ENCODE measurements around the gene TTC7B.

DNA sequence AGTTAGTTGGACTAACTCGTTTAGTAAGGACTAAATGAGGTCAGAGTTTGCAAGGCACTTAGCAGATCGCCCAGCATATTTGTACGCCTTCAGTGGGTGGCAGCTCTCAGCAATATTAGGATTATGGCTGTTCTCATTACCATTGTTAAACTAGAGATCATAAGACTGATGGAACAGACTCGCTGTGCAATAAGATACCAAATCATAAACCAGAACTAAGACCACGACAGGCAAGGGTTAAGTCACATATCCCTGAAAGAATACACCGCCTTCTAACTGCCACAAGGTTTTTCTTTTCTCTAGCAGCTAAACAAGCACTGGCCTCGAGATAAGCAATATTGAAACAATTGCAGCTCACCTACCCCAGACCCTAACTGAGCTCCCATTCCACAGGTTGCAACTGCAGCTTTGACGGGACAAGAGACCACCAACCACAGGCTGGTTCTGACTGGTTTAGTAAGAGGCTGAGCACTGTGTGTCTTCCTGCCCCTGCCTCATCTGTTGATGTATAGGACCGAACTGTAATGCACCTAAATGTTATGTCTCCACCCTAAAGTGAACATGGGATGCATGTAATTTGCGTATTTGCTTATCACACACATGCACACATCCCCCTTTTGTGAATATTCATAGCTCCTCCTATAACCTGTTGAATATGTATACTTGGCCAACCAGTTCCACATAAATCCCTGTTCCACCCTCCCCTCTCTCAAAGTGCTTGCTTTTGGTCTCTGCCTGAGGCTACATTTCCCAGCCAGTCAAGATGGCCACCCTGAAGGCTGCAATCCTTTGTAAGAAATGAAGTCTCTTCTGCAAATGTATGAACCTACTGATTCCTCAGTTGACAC, 266.2 kb downstream of the TTC7B start:
- TF ChIP-seq, protein P1, sequence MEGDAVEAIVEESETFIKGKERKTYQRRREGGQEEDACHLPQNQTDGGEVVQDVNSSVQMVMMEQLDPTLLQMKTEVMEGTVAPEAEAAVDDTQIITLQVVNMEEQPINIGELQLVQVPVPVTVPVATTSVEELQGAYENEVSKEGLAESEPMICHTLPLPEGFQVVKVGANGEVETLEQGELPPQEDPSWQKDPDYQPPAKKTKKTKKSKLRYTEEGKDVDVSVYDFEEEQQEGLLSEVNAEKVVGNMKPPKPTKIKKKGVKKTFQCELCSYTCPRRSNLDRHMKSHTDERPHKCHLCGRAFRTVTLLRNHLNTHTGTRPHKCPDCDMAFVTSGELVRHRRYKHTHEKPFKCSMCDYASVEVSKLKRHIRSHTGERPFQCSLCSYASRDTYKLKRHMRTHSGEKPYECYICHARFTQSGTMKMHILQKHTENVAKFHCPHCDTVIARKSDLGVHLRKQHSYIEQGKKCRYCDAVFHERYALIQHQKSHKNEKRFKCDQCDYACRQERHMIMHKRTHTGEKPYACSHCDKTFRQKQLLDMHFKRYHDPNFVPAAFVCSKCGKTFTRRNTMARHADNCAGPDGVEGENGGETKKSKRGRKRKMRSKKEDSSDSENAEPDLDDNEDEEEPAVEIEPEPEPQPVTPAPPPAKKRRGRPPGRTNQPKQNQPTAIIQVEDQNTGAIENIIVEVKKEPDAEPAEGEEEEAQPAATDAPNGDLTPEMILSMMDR (IDR thresholded peaks at IDR 0.05; ENCODE audit: borderline replicate concordance, extremely low read depth, low read length, poor library complexity, severe bottlenecking) = no peak
- no peak for TF ChIP-seq EZH2 (IDR thresholded peaks at IDR 0.05; ENCODE audit: borderline replicate concordance, low read depth, low read length, severe bottlenecking)
